CD4-positive, alpha-beta T cell treated with Interferon gamma for 1 hour (primary cell): ENCODE data around the gene S1PR1.
"Not testable (repeated sequence)": the region's sequence is repeated elsewhere in the genome, so short reads cannot be mapped to it uniquely, and the experiment has no call there.

Source experiments
- DNase-seq: peaks from one replicate; pipeline ENCODE4 v3.0.0-alpha.2; 2020

Gene S1PR1

GRCh38 chr1:101220906-101221305, 15.9 kb upstream of the S1PR1 start:
- no peak for DNase-seq

GRCh38 chr1:101221945-101222429, 14.8 kb upstream of the S1PR1 start:
- DNase-seq = no peak

- no peak for DNase-seq
Measured at GRCh38 chr1:101227837-101228236, 9.0 kb upstream of the S1PR1 start.

GRCh38 chr1:101228424-101229134, 8.2 kb upstream of the S1PR1 start:
- DNase-seq = no peak

GRCh38 chr1:101232182-101232581, 4.6 kb upstream of the S1PR1 start:
- not testable (repeated sequence) for DNase-seq

- no peak for DNase-seq
Measured at GRCh38 chr1:101233495-101233894, 3.3 kb upstream of the S1PR1 start.

GRCh38 chr1:101235216-101235695, 1.6 kb upstream of the S1PR1 start:
- no peak for DNase-seq

GRCh38 chr1:101235696-101236515, 913 bp upstream of the S1PR1 start:
- DNase-seq = peak; percentile 52

- DNase-seq = no peak
Measured at GRCh38 chr1:101237229-101237837, 514 bp downstream of the S1PR1 start.

- DNase-seq = peak; percentile 53
Measured at GRCh38 chr1:101238031-101238628, 1.3 kb downstream of the S1PR1 start.

GRCh38 chr1:101238681-101239094, 1.9 kb downstream of the S1PR1 start:
- peak; percentile 76 for DNase-seq

GRCh38 chr1:101239095-101240040, 2.5 kb downstream of the S1PR1 start:
- peak; percentile 50 for DNase-seq

GRCh38 chr1:101240041-101240430, 3.2 kb downstream of the S1PR1 start:
- no peak for DNase-seq

GRCh38 chr1:101241485-101242225, 4.8 kb downstream of the S1PR1 start:
- DNase-seq = no peak

GRCh38 chr1:101242324-101243050, 5.7 kb downstream of the S1PR1 start:
- no peak for DNase-seq

- DNase-seq = no peak
Measured at GRCh38 chr1:101243751-101244150, 6.9 kb downstream of the S1PR1 start.

- DNase-seq = no peak
Measured at GRCh38 chr1:101244842-101245241, 8.0 kb downstream of the S1PR1 start.

- DNase-seq = no peak
Measured at GRCh38 chr1:101245246-101245927, 8.6 kb downstream of the S1PR1 start.

- peak; percentile 41 for DNase-seq
Measured at GRCh38 chr1:101247404-101248287, 10.8 kb downstream of the S1PR1 start.
